ACHN (cell line): ENCODE data around the gene HMBS.
"Not testable (repeated sequence)": the region's sequence is repeated elsewhere in the genome, so short reads cannot be mapped to it uniquely, and the experiment has no call there.

Source experiments
- DNase-seq: peaks from one replicate; pipeline ENCODE4 v3.0.0-alpha.2; 2015
- in situ Hi-C: cut with HindIII; loops from 2 replicates; pipeline ENCODE4 v1.10.0; 2017; ENCODE audit warnings: low sequenced_read_pairs, low pct_ligation_motif_present, low pct_unique_long_range_greater_than_20kb

The HMBS gene

DNA sequence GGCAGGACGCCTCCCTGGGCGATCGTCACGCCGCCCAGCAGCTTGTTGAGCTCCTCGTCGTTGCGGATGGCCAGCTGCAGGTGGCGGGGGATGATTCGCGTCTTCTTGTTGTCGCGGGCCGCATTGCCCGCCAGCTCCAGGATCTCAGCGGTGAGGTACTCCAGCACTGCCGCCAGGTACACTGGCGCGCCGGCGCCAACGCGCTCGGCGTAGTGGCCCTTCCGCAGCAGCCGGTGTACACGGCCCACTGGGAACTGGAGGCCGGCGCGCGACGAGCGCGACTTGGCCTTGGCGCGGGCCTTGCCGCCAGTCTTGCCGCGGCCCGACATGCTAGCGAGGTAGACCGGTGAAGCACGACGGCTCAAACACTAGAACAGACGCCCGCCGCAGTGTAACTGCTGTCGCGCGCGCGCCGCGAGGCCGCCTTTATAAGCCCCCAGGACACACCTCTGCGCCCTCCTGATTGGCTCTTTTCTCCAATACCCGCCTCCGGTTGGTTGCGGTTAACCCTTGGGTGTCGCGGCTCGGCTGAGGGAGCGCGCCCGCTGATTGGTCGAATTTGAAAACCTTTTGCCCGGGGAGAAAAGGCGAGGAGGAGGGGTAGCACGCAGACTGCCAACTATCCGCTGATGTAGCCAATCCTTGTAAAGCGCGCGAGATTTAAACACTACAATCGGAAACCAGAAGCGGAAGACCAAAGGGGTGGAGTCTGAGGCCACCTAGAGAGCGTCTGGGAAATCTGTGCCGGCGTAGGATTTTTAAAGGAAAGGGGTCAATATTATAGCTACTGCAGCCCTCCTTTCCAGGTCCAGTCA is 10.6 kb downstream of the HMBS start:
- DNase-seq: peak; percentile 98
- in situ Hi-C loops: no loop called here

- in situ Hi-C loops: no loop called here
Measured at GRCh38 chr11:119099711-119100110, 15.0 kb downstream of the HMBS start.

DNA sequence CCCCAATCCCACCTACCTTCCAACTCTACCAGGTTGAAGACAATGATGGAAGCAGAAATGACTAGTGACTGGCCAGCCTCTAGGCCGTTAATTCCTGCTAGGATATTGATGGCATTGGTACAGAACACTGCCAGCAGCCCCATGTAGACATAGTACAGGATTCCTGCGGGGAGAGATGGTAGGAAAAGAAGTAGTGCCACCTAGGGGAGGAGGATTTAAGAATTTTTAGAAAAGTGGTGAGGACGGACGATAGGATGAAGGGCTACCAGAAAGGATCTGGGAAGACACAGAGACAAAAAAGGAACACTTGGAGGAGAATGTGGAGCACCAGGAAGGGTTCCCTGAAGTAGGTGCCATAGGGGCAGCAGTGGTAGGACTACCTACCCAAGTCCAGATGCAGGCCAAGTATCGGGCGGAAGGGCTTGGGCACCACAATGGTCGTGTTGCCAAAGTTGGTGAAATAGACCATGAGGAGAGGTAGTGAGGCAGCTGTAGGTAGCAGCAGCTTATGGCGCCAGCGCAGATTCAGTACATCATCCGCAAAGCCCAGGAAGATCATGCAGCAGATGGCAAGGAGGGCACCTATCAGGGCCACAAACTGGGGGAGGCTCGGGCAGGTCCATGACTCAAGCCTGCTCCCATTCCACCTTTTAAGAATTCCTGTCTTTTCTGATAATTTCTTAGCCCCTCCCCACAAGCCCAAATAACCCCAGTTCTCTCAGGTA is 15.7 kb downstream of the HMBS start:
- peak; percentile 52 for DNase-seq
- in situ Hi-C loops: no loop called here

More at GRCh38 chr11:119099711-119100110, 15.0 kb downstream of the HMBS start:
- no peak for DNase-seq

- in situ Hi-C loops: no loop called here
- peak; percentile 38 for DNase-seq
Measured at GRCh38 chr11:119100994-119101758, 16.5 kb downstream of the HMBS start.

DNA sequence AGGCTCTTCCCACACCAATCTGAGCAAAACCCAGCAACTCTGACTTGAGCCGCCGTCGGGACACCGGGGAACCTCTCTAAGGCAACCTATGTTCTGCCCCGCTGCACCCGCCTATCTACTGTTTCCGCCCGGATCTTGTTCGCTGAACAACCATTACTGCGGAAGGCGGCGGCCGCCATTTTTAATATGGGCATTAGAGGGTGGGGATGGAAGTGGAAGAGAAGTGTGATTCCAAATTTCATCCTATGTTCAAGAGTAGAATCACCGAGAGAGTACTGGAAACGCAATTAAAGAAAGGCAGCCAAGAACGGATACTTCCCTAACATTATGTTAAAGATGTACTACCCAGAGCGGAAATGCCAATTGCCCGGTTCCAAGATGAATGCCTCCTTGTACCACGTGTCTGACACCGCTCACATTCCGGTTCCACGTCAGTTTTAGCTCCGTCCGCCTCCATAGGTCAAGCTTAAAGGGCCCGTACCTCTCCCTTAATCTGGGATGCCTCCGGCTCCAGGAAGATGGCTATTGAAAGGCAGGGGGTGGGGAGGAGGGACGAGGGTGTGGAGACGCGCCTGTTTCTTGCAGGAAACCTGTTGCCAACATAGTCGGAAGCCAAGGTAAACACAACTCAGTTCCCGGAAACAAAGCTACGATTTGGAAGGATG is 17.2 kb downstream of the HMBS start, which contains the start of gene DPAGT1:
Gene DPAGT1 (minus strand): TSS at position 95 of the 665 bp plus-strand sequence. CDS start 198 bp downstream, outside the sequence.
- DNase-seq: peak; percentile 95
- in situ Hi-C loops: no loop called here

DNA sequence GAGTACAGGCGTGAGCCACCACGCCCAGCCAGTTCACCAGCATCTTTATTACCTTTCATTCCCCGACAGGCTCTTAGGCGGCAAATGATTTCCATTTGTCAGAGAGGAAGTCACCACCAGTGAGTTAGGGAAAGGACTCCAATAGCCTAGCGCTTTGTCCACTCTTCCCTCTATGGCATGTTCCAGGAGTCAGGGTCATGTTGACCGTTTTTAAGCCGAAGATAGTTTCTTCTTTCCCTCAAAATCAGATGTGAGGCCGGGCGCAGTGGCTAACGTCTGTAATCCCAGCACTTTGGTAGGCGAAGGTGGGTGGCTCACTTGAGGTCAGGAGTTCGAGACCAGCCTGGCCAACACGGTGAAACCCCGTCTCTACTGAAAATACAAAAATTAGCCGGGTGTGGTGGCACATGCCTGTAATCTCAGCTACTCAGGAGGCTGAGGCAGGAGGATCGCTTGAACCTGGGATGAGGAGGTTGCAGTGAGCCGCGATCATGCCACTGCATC is 18.5 kb downstream of the HMBS start:
- in situ Hi-C loops, DNase-seq: not testable (repeated sequence)

- DNase-seq: no peak
- in situ Hi-C loops: no loop called here
Measured at GRCh38 chr11:119103793-119104192, 19.1 kb downstream of the HMBS start.

DNA sequence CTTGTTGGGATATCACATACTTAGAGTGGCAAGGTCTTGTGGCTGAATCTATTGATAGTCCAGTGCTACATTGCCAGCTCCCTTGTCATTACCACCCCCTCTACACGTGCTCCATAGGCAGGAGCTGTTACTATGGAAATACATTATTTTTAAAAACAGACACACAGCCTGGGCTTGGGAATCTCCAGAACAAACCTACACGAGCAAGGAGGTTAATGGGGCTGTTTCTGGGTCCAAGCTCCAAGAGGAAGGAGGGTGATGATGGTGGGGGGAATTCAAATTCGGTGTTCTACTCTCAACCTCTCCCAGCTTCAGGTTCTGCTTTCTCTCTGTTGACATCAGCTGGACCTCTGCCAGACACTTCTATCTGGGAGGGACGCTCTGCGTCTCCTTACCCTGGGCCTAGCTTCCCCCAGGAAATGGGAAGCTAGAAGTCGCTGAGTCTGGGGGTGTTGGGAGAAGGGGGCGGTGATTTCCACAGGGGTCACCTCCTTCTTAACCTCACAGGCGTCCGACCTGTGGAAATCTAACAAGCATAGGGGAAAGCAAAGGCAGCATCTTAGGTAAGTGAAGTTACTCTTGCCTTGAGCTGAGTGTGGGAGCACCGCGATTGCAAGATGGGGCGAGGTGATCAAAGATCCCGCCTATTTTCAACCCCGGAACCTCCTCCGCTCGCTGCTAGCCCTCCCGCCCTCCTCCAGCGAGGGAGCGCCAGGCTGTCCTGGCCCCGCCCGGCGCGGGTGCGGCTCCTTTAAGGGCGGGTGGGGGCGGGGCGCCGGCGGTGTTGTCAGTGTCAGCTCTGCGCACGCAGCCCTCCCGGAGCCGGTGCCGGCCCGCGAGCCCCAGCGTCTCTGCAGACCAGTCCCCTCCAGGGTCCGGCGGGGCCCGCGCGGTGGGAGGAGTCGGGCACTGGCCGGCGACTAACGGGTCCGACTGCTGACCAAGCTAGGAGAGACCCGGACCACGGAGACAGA is 22.2 kb downstream of the HMBS start, which contains the start of gene C2CD2L:
Gene C2CD2L (plus strand): TSS at position 781 of the 974 bp plus-strand sequence. CDS start 398 bp downstream, outside the sequence.
- in situ Hi-C loops: no loop called here

DNA sequence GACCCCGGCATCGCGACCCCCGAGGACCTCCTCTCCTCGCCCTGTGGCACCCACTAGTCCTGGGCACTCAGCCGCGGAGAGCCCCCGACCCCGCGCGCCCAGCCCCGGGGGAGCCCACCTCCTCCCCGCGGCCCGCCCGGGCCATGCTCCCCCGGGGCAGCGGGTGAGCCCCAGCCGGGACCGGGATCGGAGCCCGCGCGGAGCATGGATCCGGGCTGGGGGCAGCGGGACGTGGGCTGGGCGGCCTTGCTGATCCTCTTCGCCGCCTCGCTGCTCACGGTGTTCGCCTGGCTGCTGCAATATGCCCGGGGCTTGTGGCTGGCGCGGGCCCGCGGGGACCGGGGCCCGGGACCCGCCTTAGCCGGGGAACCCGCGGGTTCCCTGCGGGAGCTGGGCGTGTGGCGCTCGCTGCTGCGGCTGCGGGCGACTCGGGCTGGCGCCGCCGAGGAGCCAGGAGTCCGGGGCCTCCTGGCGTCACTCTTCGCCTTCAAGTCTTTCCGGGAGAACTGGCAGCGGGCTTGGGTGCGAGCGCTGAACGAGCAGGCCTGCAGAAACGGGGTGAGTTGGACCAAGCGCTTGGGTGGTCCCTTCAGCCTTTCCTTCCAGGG is 23.0 kb downstream of the HMBS start:
- in situ Hi-C loops: no loop called here
- DNase-seq: no peak

More for the DNA sequence above, 22.2 kb downstream of the HMBS start, which contains the start of gene C2CD2L:
- DNase-seq: peak; percentile 89

DNA sequence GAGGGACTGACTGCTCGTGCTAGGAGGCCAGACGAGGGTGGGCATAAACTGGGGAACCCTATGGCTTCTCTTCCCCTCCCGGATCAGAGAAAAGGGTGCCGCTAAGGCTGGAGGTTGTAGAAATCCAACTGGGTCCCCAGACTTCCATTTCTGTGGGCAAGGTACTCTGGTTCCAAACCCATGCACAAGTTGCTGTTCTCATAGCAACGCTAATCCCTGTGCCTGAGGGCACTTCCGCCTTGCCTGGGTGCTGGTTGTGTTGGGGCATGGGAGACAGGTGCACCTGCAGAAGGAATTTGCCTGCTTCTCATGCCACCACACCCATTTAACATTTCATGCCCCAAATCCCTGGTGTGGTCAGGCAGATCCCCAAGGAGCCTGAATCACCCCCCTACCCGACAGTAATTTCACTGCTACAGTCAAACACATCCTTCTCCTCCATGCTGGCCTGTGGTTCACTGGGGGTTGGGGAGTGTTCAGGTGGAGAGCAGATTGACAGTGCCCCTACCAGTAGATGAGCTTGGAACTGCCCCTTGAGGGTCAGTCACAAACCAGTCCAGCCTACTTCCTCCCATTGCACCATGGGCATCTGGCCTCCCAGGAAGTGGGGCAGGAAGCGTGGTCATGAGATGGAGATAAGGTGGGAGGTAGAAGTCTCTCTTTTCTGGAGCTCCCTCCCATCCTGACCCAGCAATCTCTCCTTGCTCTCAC is 23.6 kb downstream of the HMBS start:
- in situ Hi-C loops: no loop called here
- peak; percentile 41 for DNase-seq

GRCh38 chr11:119108857-119109221 is 24.2 kb downstream of the HMBS start:
- in situ Hi-C loops: no loop called here
- DNase-seq: no peak

DNA sequence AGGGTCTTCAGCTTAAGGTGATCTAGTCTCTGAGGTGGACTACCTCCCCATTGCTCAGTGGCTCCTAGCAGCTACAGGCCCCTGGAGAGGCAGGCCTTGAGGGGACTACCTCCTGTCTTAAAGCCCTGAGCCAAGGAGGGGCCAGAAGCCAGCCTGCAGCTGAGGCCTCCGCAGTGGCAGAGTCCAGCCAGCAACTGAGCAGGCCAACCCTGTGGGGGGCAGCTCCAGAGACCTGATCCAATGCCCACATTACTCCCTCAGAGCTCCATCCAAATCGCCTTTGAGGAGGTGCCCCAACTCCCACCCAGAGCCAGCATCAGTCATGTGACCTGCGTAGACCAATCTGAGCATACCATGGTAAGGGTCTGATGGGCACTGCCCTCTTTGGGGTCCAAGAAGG is 25.2 kb downstream of the HMBS start:
- DNase-seq: no peak
- in situ Hi-C loops: no loop called here

DNA sequence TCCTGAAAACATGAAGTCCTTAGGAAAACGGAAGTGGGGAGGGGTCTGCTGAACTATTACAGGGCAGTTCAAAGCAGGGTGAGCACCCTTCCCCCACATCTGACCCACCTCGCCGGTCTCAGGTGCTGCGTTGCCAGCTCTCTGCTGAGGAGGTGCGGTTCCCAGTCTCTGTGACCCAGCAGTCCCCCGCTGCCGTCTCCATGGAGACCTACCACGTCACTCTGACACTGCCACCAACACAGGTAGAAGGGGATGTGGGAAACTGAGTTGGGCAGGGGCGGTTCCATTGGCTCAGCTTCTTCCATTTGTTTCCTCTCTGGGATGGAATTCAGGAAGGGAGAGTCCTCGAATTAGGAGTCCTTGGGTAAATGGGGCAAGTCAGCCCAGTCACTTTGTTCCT is 25.8 kb downstream of the HMBS start:
- DNase-seq: no peak
- in situ Hi-C loops: no loop called here

GRCh38 chr11:119111361-119111925 is 26.8 kb downstream of the HMBS start:
- DNase-seq: no peak
- in situ Hi-C loops: no loop called here

DNA sequence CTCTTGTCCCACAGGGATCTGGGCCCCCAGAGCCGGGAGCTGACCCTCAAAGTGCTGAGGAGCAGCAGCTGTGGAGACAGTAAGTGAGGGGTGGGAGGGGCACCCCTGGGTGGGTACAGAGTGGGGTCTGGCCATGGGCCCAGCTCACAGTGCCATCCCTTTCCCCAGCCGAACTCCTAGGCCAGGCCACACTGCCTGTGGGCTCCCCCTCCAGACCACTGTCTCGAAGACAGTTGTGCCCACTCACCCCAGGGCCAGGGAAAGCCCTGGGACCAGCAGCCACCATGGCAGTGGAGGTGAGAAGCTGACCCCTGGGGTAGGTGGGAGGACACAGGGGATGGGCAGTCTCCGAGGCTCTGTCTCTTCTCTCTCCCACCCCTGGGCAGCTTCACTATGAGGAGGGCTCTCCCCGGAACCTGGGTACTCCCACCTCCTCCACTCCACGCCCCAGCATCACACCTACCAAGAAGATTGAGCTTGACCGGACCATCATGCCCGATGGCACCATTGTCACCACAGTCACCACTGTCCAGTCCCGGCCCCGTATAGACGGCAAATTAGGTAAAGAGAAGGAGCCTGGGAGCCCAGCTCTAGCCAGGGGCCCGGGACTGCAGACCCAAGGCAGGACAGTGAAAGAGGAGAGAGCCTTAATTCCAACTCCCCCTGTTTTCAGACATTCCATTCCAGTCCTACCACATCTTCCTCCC is 27.8 kb downstream of the HMBS start:
- no peak for DNase-seq
- in situ Hi-C loops: no loop called here
